Regular cardiac myocyte (primary cell): ENCODE measurements around the gene MEFV. TPM values are rescaled to one million over a fixed set of nuclear protein-coding genes. Genes with fewer than 3 reads are reported as not detected.

Experiments used
- total RNA-seq: library from RNA; depleted of rRNA; stranded (reverse); fragments of >200 nt; gene quantifications from 2 replicates; pipeline ENCODE4 v1.2.3, GENCODE V29; 2014

Gene MEFV, protein sequence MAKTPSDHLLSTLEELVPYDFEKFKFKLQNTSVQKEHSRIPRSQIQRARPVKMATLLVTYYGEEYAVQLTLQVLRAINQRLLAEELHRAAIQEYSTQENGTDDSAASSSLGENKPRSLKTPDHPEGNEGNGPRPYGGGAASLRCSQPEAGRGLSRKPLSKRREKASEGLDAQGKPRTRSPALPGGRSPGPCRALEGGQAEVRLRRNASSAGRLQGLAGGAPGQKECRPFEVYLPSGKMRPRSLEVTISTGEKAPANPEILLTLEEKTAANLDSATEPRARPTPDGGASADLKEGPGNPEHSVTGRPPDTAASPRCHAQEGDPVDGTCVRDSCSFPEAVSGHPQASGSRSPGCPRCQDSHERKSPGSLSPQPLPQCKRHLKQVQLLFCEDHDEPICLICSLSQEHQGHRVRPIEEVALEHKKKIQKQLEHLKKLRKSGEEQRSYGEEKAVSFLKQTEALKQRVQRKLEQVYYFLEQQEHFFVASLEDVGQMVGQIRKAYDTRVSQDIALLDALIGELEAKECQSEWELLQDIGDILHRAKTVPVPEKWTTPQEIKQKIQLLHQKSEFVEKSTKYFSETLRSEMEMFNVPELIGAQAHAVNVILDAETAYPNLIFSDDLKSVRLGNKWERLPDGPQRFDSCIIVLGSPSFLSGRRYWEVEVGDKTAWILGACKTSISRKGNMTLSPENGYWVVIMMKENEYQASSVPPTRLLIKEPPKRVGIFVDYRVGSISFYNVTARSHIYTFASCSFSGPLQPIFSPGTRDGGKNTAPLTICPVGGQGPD
- under 0.01 TPM in 1 of 2 replicates, not detected in the other for total RNA-seq

DNA sequence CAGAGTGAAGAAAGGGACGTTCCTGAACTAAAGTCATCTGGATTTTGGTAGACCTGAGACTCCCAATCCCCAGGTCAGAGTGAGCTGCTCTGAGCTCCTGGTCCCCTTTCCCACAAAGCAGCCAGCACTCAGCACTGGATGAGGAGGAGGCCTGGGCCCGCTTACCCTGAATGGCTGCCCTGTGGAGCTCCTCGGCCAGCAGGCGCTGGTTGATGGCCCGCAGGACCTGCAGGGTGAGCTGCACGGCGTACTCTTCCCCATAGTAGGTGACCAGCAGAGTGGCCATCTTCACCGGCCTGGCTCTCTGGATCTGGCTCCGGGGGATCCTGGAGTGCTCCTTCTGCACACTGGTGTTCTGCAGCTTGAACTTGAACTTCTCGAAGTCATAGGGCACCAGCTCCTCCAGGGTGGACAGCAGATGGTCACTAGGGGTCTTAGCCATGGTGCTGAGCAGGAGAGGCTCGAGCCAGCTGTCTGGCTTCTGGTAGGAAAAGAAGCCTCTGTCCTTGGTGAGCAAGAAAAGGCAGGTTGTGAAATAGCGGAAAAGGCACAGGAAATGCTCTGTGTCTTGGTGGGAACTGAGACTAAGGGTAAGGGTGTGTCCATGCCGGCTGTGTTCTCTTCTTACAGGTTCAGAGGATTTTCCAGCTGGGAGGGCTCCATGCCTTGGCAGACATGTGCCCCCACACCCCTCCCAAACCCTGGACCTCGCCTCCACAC is at the start of gene MEFV:
MEFV (minus strand) TSS at position 488 of the 720 bp plus-strand sequence; CDS start at position 442, 46 bp downstream.

DNA sequence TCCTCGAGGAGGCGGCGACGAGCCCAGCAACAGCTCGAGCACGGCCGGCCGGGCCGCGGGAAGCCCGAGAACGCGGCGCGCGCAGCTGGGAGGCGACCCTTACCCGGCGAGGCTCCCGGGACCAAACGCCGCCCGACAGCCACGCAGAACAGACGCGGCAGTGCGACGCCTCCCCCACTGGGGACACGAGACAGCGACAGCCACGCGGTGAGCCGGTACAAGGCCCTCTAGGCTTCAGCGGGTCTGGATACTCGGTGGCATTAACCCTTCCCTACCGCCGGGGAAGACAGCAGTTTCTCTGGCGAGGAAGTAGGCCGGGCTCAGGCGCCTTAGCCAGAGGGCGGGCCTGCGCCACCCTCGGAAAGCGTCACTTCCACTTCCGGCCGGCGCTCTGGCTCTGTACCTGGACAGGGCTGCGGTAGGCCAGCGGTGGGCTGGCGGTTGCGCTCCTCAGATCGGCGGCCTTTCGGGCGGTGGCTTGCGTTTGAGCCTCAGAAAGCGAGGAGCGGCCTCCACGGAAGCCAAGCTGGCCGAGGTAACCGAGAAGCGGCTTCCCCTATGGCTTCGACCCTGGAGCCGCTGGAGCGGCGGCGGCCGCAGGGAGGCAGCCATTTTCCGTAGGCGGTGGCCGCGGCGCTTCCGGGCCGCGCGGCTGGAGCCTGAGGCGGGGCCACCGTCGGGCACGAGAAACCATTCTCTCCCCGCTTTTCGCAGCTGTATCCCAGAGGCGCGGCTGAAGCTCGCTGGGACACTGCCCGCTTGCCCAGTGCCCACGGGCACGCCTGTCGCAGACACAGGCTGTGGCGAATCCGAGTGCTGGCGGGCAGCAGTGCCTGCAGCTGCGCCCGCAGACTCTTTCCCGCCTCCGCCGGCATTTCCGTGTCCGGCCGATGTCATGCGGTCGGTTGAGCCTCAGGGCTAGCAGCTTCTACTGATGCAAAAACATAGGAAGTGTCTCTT is 49.0 kb upstream of the MEFV start, which contains the start of the genes TIGD7 and ZNF75A:
TIGD7 (minus strand) TSS at position 322 of the 960 bp plus-strand sequence. CDS start 4,816 bp downstream, outside the sequence.
ZNF75A (plus strand) TSS at position 389 of the 960 bp plus-strand sequence. CDS start 2,932 bp downstream, outside the sequence.

DNA sequence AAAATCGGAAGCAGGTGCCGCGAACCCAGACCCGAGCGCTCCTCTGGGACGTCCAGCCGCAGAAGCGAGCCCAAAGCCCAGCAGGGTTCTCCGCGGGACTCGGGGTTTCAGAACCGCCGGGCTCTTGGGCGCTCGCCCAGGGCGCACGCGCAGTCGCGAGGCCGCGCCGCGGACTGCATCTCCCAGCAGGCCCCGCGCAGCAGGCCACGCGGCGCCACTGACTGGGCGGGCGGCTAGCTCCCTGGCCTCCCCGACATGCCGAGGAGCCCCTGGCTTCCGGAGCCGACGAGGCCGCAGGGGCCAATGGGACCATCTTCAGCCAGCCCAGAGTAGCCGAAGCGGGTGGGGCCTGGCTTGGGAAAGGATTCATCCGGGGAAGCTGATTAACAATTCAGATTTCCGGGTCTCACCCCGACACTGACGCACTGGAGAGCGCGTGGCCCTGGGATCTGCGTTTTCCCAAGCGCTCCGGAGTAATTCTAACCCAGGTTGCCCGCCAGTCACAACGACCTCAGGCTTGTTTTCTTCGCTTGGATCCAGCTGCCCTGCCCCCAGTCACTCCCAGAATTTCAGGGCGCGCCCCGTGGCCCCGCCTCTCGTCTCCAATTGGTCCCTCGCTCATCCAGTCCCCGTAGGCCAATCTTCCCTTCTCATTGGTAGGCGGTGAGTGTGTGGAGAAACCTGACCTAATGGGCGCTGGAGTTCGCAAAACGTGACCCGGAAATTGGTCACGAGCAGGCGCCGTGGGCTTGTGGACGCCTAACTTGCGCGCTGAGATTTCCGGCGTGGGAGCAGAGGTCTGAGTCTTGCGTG is 26.5 kb upstream of the MEFV start, which contains the start of gene ZNF263:
ZNF263 (plus strand) TSS at position 762 of the 813 bp plus-strand sequence. CDS start 328 bp downstream, outside the sequence.

DNA sequence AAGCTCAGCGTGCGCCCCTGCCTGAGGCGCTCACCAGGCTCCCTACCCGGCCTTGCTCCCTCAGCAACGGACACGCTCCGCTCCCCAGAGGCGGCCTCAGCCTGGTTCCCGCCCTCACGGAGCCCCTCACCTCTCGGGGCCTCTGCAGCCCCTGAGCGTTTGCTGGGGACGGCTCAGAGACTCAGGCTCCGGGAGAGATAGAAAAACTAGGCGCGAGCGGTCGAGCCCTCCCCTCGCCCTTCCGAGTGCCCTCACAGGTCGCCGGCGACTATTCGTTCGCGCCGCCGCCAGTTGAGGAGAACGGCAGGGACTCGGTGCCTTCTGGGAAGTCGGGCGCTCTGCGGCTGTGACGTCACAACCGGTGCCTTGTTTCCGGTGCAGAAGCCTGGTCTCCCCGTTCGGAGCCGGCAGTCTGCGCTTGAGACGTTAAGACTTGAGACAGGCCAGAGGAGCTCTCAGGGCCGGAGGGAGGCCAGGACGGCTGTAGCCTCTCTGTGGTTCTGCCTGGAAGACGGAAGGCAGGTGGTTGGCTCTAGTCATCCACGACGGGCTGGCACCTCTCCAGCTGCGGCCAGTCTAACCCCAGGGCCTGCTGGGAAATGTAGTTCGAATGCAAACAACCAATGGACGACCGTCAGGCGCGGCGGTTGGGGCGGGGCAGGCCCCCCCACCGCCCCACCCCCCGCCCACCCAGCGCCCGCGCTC is 21.4 kb downstream of the MEFV start, which contains the start of gene ZNF200:
ZNF200 (minus strand) TSS at position 302 of the 705 bp plus-strand sequence. CDS start 1,403 bp downstream, outside the sequence.

Other genes with a start within 250 kb of the MEFV start
- gene CLDN9, start 243.7 kb downstream of the MEFV start, total RNA-seq = not detected in 2 replicates
- 0.19 TPM in 1 of 2 replicates, not detected in the other for gene CLDN6, start 238.4 kb downstream of the MEFV start, total RNA-seq
- 258 and 401 TPM in 2 replicates for gene TNFRSF12A, start 236.3 kb downstream of the MEFV start, total RNA-seq
- gene HCFC1R1, start 232.7 kb downstream of the MEFV start, total RNA-seq = 7.1 and 10.4 TPM in 2 replicates
- gene THOC6, start 232.6 kb downstream of the MEFV start, total RNA-seq = 18.0 and 30.1 TPM in 2 replicates
- 0.38 and 0.56 TPM in 2 replicates for gene BICDL2, start 219.7 kb downstream of the MEFV start, total RNA-seq
- under 0.01 TPM in 1 of 2 replicates, not detected in the other for gene MMP25, start 210.1 kb downstream of the MEFV start, total RNA-seq
- gene IL32, start 191.0 kb downstream of the MEFV start, total RNA-seq = 7.1 and 32.4 TPM in 2 replicates
- not detected in 2 replicates for gene ZSCAN10, start 157.3 kb downstream of the MEFV start, total RNA-seq
- 12.5 and 13.8 TPM in 2 replicates for gene ZNF205, start 144.0 kb downstream of the MEFV start, total RNA-seq
- gene ZNF213, start 121.6 kb downstream of the MEFV start, total RNA-seq = 5.1 and 5.9 TPM in 2 replicates
- not detected in 2 replicates for gene OR1F1, start 68.4 kb downstream of the MEFV start, total RNA-seq
- gene ZNF200, start 21.5 kb downstream of the MEFV start, total RNA-seq = 9.3 and 11.1 TPM in 2 replicates
- 36.0 and 44.8 TPM in 2 replicates for gene ZNF263, start 26.9 kb upstream of the MEFV start, total RNA-seq
- 6.5 and 8.7 TPM in 2 replicates for gene TIGD7, start 48.8 kb upstream of the MEFV start, total RNA-seq
- 16.1 and 17.2 TPM in 2 replicates for gene ZNF75A, start 48.9 kb upstream of the MEFV start, total RNA-seq
- gene OR2C1, start 99.3 kb upstream of the MEFV start, total RNA-seq = under 0.01 and 0.19 TPM in 2 replicates
- 7.9 and 9.3 TPM in 2 replicates for gene ZSCAN32, start 144.4 kb upstream of the MEFV start, total RNA-seq
- gene ZNF174, start 144.6 kb upstream of the MEFV start, total RNA-seq = 4.0 and 5.6 TPM in 2 replicates
- 2.3 and 2.7 TPM in 2 replicates for gene ZNF597, start 186.9 kb upstream of the MEFV start, total RNA-seq
- gene NAA60, start 187.0 kb upstream of the MEFV start, total RNA-seq = 10.2 and 14.9 TPM in 2 replicates
- gene C16orf90, start 238.9 kb upstream of the MEFV start, total RNA-seq = not detected in 2 replicates
- gene CLUAP1, start 244.4 kb upstream of the MEFV start, total RNA-seq = 15.8 and 21.3 TPM in 2 replicates